DOHH2 (cell line): Measurements from ENCODE around the gene LORICRIN.
A peak's percentile ranks its signal among the peaks of the same experiment; 100 is the strongest.
"Not testable (repeated sequence)": the region's sequence is repeated elsewhere in the genome, so short reads cannot be mapped to it uniquely, and the experiment has no call there.

Source experiments
- CTCF ChIP-seq: fragments of 200-600 bp; sonication (generic); IDR thresholded peaks from one replicate; pipeline ENCODE4 v1.5.1; 2014; ENCODE audit warnings: antibody characterized with exemption, mild to moderate bottlenecking, low read depth, low read length; ENCODE audit not compliant: poor library complexity, severe bottlenecking
- EZH2phosphoT487 ChIP-seq: fragments of 200-600 bp; sonication (generic); IDR thresholded peaks from 2 replicates; pipeline ENCODE4 v1.6.1; 2017; ENCODE audit warnings: borderline replicate concordance, mild to moderate bottlenecking, antibody characterized with exemption, low read length, moderate library complexity, mixed read lengths

GRCh38 chr1:153229076-153229829, 30.2 kb upstream of the LORICRIN start:
- peak; percentile 71 for TF ChIP-seq CTCF
- not testable (repeated sequence) for TF ChIP-seq EZH2phosphoT487
